IMR-90 (cell line): ENCODE results near the gene SNED1. TPM values are rescaled to one million over a fixed set of nuclear protein-coding genes. Genes with fewer than 3 reads are reported as not detected.

ENCODE experiments used
- ATAC-seq: fragments of 200-7000 bp; cut with Tn5 transposase; 2 replicates; pipeline ENCODE4 v1.9.1; 2020; ENCODE audit warnings: low read depth, mild to moderate bottlenecking, moderate library complexity
- BruUV-seq: library from RNA; stranded (reverse); fragments of 400-500 nt; replicated peaks from 2 replicates; lab custom pipeline; 2021; lab: Mats Ljungman, UMichigan
- CTCF ChIA-PET: fragments of 300-600 bp; formaldehyde crosslinking; extraction: SDS; loops from one replicate; lab custom pipeline; 2021; ENCODE audit warnings: antibody characterized with exemption; lab: Yijun Ruan, JAX
- POLR2A ChIA-PET: fragments of 300-600 bp; sonication (Branson Sonifier 250); formaldehyde crosslinking; loops from one replicate; lab custom pipeline; 2022; ENCODE audit warnings: antibody characterized with exemption; ENCODE audit not compliant: unreplicated experiment; lab: Charles Lee
- DNase-seq: peaks from one replicate; pipeline ENCODE4 v3.0.0; 2013
- H2AFZ ChIP-seq: replicated peaks from 2 replicates; pipeline ENCODE3; 2013; ENCODE audit warnings: low read length, mild to moderate bottlenecking; ENCODE audit not compliant: poor library complexity
- H2AK5ac ChIP-seq: 2 replicates; pipeline ENCODE4 v1.6.1; 2013; ENCODE audit warnings: low read depth, low read length, inconsistent platforms
- H2AK9ac ChIP-seq: replicated peaks from 2 replicates; pipeline ENCODE3; 2013; ENCODE audit warnings: mild to moderate bottlenecking, low read depth, low read length, moderate library complexity; ENCODE audit not compliant: poor library complexity
- H2BK120ac ChIP-seq: 2 replicates; pipeline ENCODE4 v1.6.1; 2013; ENCODE audit warnings: low read depth, low read length, inconsistent platforms
- H2BK15ac ChIP-seq: 3 replicates; pipeline ENCODE4 v1.6.1; 2013; ENCODE audit warnings: low read depth, low read length, inconsistent platforms
- H2BK20ac ChIP-seq: 2 replicates; pipeline ENCODE4 v1.6.1; 2013; ENCODE audit warnings: low read depth, mild to moderate bottlenecking, inconsistent platforms, low read length, moderate library complexity
- H2BK5ac ChIP-seq: 2 replicates; pipeline ENCODE4 v1.6.1; 2013; ENCODE audit warnings: mild to moderate bottlenecking, low read depth, low read length, inconsistent platforms; ENCODE audit not compliant: poor library complexity, severe bottlenecking
- H3K14ac ChIP-seq: replicated peaks from 2 replicates; pipeline ENCODE4 v1.6.1; 2013; ENCODE audit warnings: low read depth, low read length, inconsistent platforms
- H3K18ac ChIP-seq: 2 replicates; pipeline ENCODE4 v1.6.1; 2013; ENCODE audit warnings: low read depth, low read length, control low read depth
- H3K23ac ChIP-seq: 2 replicates; pipeline ENCODE4 v1.6.1; 2013; ENCODE audit warnings: low read depth, low read length, inconsistent platforms
- H3K27ac ChIP-seq: 2 replicates; pipeline ENCODE4 v1.5.1; 2013; ENCODE audit warnings: mild to moderate bottlenecking, control low read depth, low read length; ENCODE audit not compliant: insufficient read depth
- H3K27me3 ChIP-seq: 2 replicates; pipeline ENCODE4 v1.6.1; 2013; ENCODE audit warnings: low read length; ENCODE audit not compliant: control insufficient read depth, insufficient read depth
- H3K36me3 ChIP-seq: 2 replicates; pipeline ENCODE4 v1.6.1; 2013; ENCODE audit warnings: low read length, mixed read lengths; ENCODE audit not compliant: control insufficient read depth, insufficient read depth
- H3K4ac ChIP-seq: 2 replicates; pipeline ENCODE4 v1.6.1; 2013; ENCODE audit warnings: low read depth, low read length, inconsistent platforms
- H3K4me1 ChIP-seq: 2 replicates; pipeline ENCODE4 v1.6.1; 2013; ENCODE audit warnings: low read length, mixed read lengths; ENCODE audit not compliant: control insufficient read depth, insufficient read depth
- H3K4me2 ChIP-seq: 2 replicates; pipeline ENCODE4 v1.6.1; 2013; ENCODE audit warnings: low read depth, mild to moderate bottlenecking, control low read depth, low read length, moderate library complexity
- H3K4me3 ChIP-seq: 2 replicates; pipeline ENCODE4 v1.5.1; 2013; ENCODE audit warnings: low read depth, mild to moderate bottlenecking, control low read depth, low read length, moderate library complexity; ENCODE audit not compliant: insufficient read depth
- H3K56ac ChIP-seq: 2 replicates; pipeline ENCODE4 v1.6.1; 2013; ENCODE audit warnings: low read length, inconsistent platforms; ENCODE audit not compliant: insufficient read depth; ENCODE audit errors: extremely low read depth
- H3K79me1 ChIP-seq, 2 experiments: 2 replicates each; pipeline ENCODE4 v1.6.1; 2013; ENCODE audit warnings: low read length in 2 of 2, inconsistent platforms in 1 of 2, low read depth in 1 of 2
- H3K9ac ChIP-seq: 2 replicates; pipeline ENCODE4 v1.6.1; 2013; ENCODE audit warnings: low read depth, low read length, control low read depth
- H3K9me1 ChIP-seq: 2 replicates; pipeline ENCODE4 v1.6.1; 2013; ENCODE audit warnings: low read length, inconsistent platforms; ENCODE audit not compliant: insufficient read depth
- H3K9me3 ChIP-seq: 2 replicates; pipeline ENCODE4 v1.6.1; 2013; ENCODE audit warnings: low read length; ENCODE audit not compliant: control insufficient read depth, insufficient read depth
- H4K20me1 ChIP-seq: 2 replicates; pipeline ENCODE4 v1.6.1; 2013; ENCODE audit warnings: low read length, inconsistent platforms; ENCODE audit not compliant: insufficient read depth
- H4K5ac ChIP-seq: 2 replicates; pipeline ENCODE4 v1.6.1; 2013; ENCODE audit warnings: mild to moderate bottlenecking, low read depth, low read length, control low read depth
- H4K8ac ChIP-seq, 2 experiments: 2 replicates each; pipeline ENCODE4 v1.6.1; 2013; ENCODE audit warnings: low read depth in 2 of 2, low read length in 2 of 2, control low read depth in 1 of 2, inconsistent platforms in 1 of 2
- H4K91ac ChIP-seq: 2 replicates; pipeline ENCODE4 v1.6.1; 2013; ENCODE audit warnings: low read depth, low read length, inconsistent platforms; ENCODE audit not compliant: insufficient read depth
- BHLHE40 ChIP-seq: fragments of 150-350 bp; IDR thresholded peaks from 2 replicates; pipeline ENCODE4 v1.6.1; 2016; ENCODE audit warnings: mild to moderate bottlenecking, low read depth, low read length
- CEBPB ChIP-seq: IDR thresholded peaks from 2 replicates; pipeline ENCODE4 v1.6.1; 2012; ENCODE audit warnings: low read depth, low read length, improper control_type of control experiment
- CHD1 ChIP-seq: IDR thresholded peaks from 2 replicates; pipeline ENCODE4 v1.6.1; 2012; ENCODE audit warnings: low read depth, low read length, improper control_type of control experiment
- CTCF ChIP-seq: conservative IDR thresholded peaks from 2 replicates; pipeline ENCODE4 v1.5.1; 2012; ENCODE audit warnings: mild to moderate bottlenecking, low read depth, low read length, improper control_type of control experiment
- ELK1 ChIP-seq: fragments of 150-350 bp; IDR thresholded peaks from 2 replicates; pipeline ENCODE4 v1.6.1; 2016; ENCODE audit warnings: low read depth, mild to moderate bottlenecking, low read length, moderate library complexity, borderline replicate concordance
- FOS ChIP-seq: fragments of 150-350 bp; IDR thresholded peaks from 2 replicates; pipeline ENCODE4 v1.6.1; 2016; ENCODE audit warnings: low read depth, low read length
- MAFK ChIP-seq: IDR thresholded peaks from 2 replicates; pipeline ENCODE4 v1.6.1; 2012; ENCODE audit warnings: low read depth, low read length, improper control_type of control experiment
- MAZ ChIP-seq: IDR thresholded peaks from 2 replicates; pipeline ENCODE4 v1.6.1; 2012; ENCODE audit warnings: low read depth, mild to moderate bottlenecking, low read length, improper control_type of control experiment, moderate library complexity, borderline replicate concordance
- MXI1 ChIP-seq: IDR thresholded peaks from 2 replicates; pipeline ENCODE4 v1.6.1; 2012; ENCODE audit warnings: low read depth, mild to moderate bottlenecking, low read length, moderate library complexity, borderline replicate concordance
- NFE2L2 ChIP-seq: fragments of 150-350 bp; IDR thresholded peaks from 2 replicates; pipeline ENCODE4 v1.6.1; 2016; ENCODE audit warnings: low read depth, mild to moderate bottlenecking, low read length
- POLR2A ChIP-seq: IDR thresholded peaks from 2 replicates; pipeline ENCODE4 v1.6.1; 2012; ENCODE audit warnings: mild to moderate bottlenecking, low read depth, low read length
- RAD21 ChIP-seq: IDR thresholded peaks from 2 replicates; pipeline ENCODE4 v1.6.1; 2012; ENCODE audit warnings: low read length, improper control_type of control experiment
- RCOR1 ChIP-seq: IDR thresholded peaks from 2 replicates; pipeline ENCODE4 v1.6.1; 2012; ENCODE audit warnings: mild to moderate bottlenecking, low read length, improper control_type of control experiment; ENCODE audit not compliant: insufficient replicate concordance
- RFX5 ChIP-seq: IDR thresholded peaks from 2 replicates; pipeline ENCODE4 v1.8.0; 2012; ENCODE audit warnings: low read depth, mild to moderate bottlenecking, low read length, moderate library complexity
- SMC3 ChIP-seq: fragments of 150-350 bp; IDR thresholded peaks from 2 replicates; pipeline ENCODE4 v1.6.1; 2016; ENCODE audit warnings: low read depth, mild to moderate bottlenecking, antibody characterized with exemption, low read length, moderate library complexity
- USF2 ChIP-seq: fragments of 150-350 bp; IDR thresholded peaks from 2 replicates; pipeline ENCODE4 v1.6.1; 2017; ENCODE audit warnings: mild to moderate bottlenecking, antibody characterized with exemption, low read length, low read depth
- WGBS, 2 experiments: methylation state at CpG; one replicate each; pipeline versions ENCODE4 v1.1.5 to v1.1.7; 2013; ENCODE audit warnings: missing lambda C conversion rate in 2 of 2; ENCODE audit not compliant: insufficient read length in 1 of 2; ENCODE audit errors: extremely low coverage in 2 of 2; 5-methylcytosine and 5-hydroxymethylcytosine counted together
- dilution Hi-C: fragments of 300-500 bp; cut with HindIII; formaldehyde crosslinking; loops from one replicate; pipeline ENCODE4 v1.14.3; 2018; ENCODE audit warnings: low sequenced_read_pairs; ENCODE audit not compliant: unreplicated experiment
- in situ Hi-C: fragments of 300-500 bp; cut with MboI; formaldehyde crosslinking; loops from 3 replicates; pipeline ENCODE4 v1.14.3; 2019; ENCODE audit warnings: low sequenced_read_pairs, inconsistent platforms, mixed read lengths
- intact Hi-C: fragments of 100-400 bp; cut with micrococcal nuclease; formaldehyde crosslinking; loops from 2 replicates; pipeline ENCODE4 v1.10.0; 2022
- polyA plus RNA-seq, 3 experiments: library from polyadenylated mRNA; depleted of rRNA; stranded (reverse); fragments of >200 nt; gene quantifications; 2 replicates each; pipeline ENCODE4 v1.2.3, GENCODE V29; 2012; ENCODE audit warnings: low replicate concordance in 1 of 3
- total RNA-seq: library from RNA; depleted of rRNA; stranded (reverse); fragments of >200 nt; gene quantifications from 2 replicates; pipeline ENCODE4 v1.2.3, GENCODE V29; 2012

SNED1 gene
- total and polyA plus RNA-seq, 2 of the 4 experiments (the other 2 are of a cell fraction) = 1.1 to 3.4 TPM

- in situ Hi-C loops = no loop called here
- DNase-seq (no peak), ATAC-seq (no peak)
- Histone ChIP-seq H3K4me1 (no peaks in the 10 kb centered on the region), H3K18ac (no peak overlapping the region), H3K23ac (no peak overlapping the region), H3K9ac (no peak overlapping the region), H4K91ac (no peak overlapping the region), H3K4me3 (no peak overlapping the region), H2BK15ac (no peak overlapping the region), H2BK20ac (no peak overlapping the region), H3K36me3 (peaks cover 12% of the 10 kb centered on the region; the same call in 1 of the 2 replicates), H3K56ac (no peak overlapping the region), H2BK120ac (no peak overlapping the region), H2AFZ (no peak overlapping the region), H3K4me2 (no peak overlapping the region), H4K5ac (no peak overlapping the region), H3K27me3 (no peaks in the 10 kb centered on the region), H3K9me1 (no peaks in the 10 kb centered on the region), H3K14ac (no peak overlapping the region), H3K4ac (no peak overlapping the region), H2BK5ac (no peak overlapping the region), H3K79me1 (no peaks in the 10 kb centered on the region), H4K8ac (no peak overlapping the region), H2AK5ac (no peak overlapping the region), H3K27ac (no peak overlapping the region), H3K9me3 (peaks cover 11% of the 10 kb centered on the region), H4K20me1 (no peaks in the 10 kb centered on the region; the same call in 1 of the 2 replicates), H2AK9ac (no peak overlapping the region)
- TF ChIP-seq CTCF (no peak), MAFK (no peak), USF2 (no peak), RCOR1 (no peak), ELK1 (no peak), BHLHE40 (no peak), CHD1 (no peak), CEBPB (no peak), RFX5 (no peak), SMC3 (no peak), NFE2L2 (no peak), FOS (no peak), RAD21 (no peak), POLR2A (no peak), MXI1 (no peak), MAZ (no peak)
- 86% methylated on average over 7 of the region's 17 CpGs; no CpG with 5 or more reads in 1 of the 2 experiments for WGBS, 2 experiments
- dilution Hi-C loops = no loop called here
- intact Hi-C loops = no loop called here
- ChIA-PET POLR2A (no interaction called here), CTCF (no interaction called here)
- BruUV-seq = no TSS peak
Measured at GRCh38 chr2:241029599-241030332, 31.3 kb downstream of the SNED1 start.
